Measurements from ENCODE around the gene INS. TPM values are rescaled to one million over a fixed set of nuclear protein-coding genes. Genes with fewer than 3 reads are reported as not detected.

INS gene
- total RNA-seq (2022; extraction: Qiagen RNA extraction; ENCODE audit: low read depth), result not detected in 5 replicates

DNA sequence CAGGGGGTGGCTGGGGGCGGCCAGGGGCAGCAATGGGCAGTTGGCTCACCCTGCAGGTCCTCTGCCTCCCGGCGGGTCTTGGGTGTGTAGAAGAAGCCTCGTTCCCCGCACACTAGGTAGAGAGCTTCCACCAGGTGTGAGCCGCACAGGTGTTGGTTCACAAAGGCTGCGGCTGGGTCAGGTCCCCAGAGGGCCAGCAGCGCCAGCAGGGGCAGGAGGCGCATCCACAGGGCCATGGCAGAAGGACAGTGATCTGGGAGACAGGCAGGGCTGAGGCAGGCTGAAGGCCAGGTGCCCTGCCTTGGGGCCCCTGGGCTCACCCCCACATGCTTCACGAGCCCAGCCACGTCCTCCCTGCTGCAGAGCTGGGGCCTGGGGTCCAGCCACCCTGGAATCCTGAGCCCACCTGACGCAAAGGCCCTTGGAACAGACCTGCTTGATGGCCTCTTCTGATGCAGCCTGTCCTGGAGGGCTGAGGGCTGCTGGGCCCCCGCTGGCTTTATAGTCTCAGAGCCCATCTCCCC is at the start of gene INS:
Gene INS (minus strand): TSS at position 474 of the 524 bp plus-strand sequence. CDS start 238 bp downstream, at position 236.

DNA sequence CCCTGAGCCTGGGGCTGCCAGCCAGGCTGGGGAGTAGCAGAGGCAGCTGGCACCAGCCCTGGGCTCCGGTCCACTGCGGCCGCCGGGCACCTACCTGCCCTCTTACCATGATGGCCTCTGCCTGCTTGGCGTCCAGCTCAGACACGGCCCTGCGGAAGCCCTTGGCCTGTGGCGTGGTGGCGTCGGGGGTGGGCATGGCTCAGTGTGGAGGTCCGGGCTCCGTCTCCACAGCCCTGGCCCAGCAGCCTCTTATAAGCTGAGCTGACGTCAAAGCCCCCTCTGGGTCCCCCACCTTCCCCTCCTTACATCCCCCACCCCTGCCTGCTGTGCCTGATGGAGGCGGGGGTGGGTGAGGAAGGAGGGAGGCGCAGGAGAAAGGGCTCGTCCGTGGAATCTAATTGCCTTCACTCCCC is 10.6 kb upstream of the INS start, which contains the start of gene TH:
Gene TH (minus strand): TSS at position 225 of the 413 bp plus-strand sequence. CDS start 29 bp downstream, at position 196.

DNA sequence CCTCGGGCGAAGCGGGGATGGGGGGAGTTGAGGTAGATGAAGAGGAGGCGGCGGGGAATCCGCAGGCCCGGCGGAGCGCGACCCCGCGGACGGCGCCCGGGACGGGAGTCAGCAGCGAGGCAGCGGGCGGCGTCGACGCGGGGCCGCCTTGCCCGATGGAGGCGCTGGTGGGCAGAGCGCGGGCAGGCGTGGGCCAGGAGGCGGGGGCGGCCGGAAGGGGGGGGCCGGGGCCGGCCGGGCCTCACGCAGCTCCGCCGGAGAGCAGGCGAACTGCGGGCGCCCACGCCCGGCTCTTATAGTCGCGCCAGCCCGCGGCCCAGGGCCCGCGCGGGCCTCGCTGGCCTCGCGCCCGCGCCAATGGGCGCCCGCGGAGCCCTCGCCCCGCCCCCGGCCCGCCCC is 21.9 kb downstream of the INS start, which contains the start of gene IGF2:
Gene IGF2 (minus strand): TSS at position 267 of the 399 bp plus-strand sequence. CDS start 3,866 bp downstream, outside the sequence.

Other genes with a start within 250 kb of the INS start
- gene TNNT3, start 241.5 kb downstream of the INS start, total RNA-seq (2022; extraction: Qiagen RNA extraction; ENCODE audit: low read depth), result 0.27 TPM in 1 of 5 replicates, not detected in the others
- 123 to 167 TPM (median 160 TPM) in 5 replicates for gene MRPL23, start 213.9 kb downstream of the INS start, total RNA-seq (2022; extraction: Qiagen RNA extraction; ENCODE audit: low read depth)
- 6.6 to 16.7 TPM (median 12.0 TPM) in 5 replicates for gene H19, start 163.4 kb downstream of the INS start, total RNA-seq (2022; extraction: Qiagen RNA extraction; ENCODE audit: low read depth)
- 1.9 to 3.3 TPM (median 3.1 TPM) in 5 replicates for gene IGF2, start 21.8 kb downstream of the INS start, total RNA-seq (2022; extraction: Qiagen RNA extraction; ENCODE audit: low read depth)
- gene TH, start 10.6 kb upstream of the INS start, total RNA-seq (2022; extraction: Qiagen RNA extraction; ENCODE audit: low read depth), result 0.14 TPM in 1 of 5 replicates, not detected in the others
- not detected in 5 replicates for gene ASCL2, start 109.4 kb upstream of the INS start, total RNA-seq (2022; extraction: Qiagen RNA extraction; ENCODE audit: low read depth)
- not detected in 5 replicates for gene C11orf21, start 140.7 kb upstream of the INS start, total RNA-seq (2022; extraction: Qiagen RNA extraction; ENCODE audit: low read depth)
- not detected in 5 replicates for gene TSPAN32, start 140.8 kb upstream of the INS start, total RNA-seq (2022; extraction: Qiagen RNA extraction; ENCODE audit: low read depth)
- gene CD81, start 216.1 kb upstream of the INS start, total RNA-seq (2022; extraction: Qiagen RNA extraction; ENCODE audit: low read depth), result 250 to 408 TPM (median 392 TPM) in 5 replicates
- gene TSSC4, start 239.5 kb upstream of the INS start, total RNA-seq (2022; extraction: Qiagen RNA extraction; ENCODE audit: low read depth), result 32.7 to 76.9 TPM (median 68.3 TPM) in 5 replicates